HG02678 (cell line): Measurements from ENCODE around the gene MLLT3.

Experiments used
- ATAC-seq: cut with Tn5 transposase; IDR thresholded peaks from one replicate; pipeline ENCODE4 v1.9.1; 2021; ENCODE audit warnings: mild to moderate bottlenecking, moderate library complexity; ENCODE audit not compliant: unreplicated experiment

The MLLT3 gene

GRCh38 chr9:20356403-20357036 is 265.8 kb downstream of the MLLT3 start:
- ATAC-seq = peak; percentile 39

- ATAC-seq = no peak
These were observed 267.3 kb downstream of the MLLT3 start for GRCh38 chr9:20355022-20355421.

- ATAC-seq = no peak
These were observed 268.2 kb downstream of the MLLT3 start for GRCh38 chr9:20353931-20354652.

DNA sequence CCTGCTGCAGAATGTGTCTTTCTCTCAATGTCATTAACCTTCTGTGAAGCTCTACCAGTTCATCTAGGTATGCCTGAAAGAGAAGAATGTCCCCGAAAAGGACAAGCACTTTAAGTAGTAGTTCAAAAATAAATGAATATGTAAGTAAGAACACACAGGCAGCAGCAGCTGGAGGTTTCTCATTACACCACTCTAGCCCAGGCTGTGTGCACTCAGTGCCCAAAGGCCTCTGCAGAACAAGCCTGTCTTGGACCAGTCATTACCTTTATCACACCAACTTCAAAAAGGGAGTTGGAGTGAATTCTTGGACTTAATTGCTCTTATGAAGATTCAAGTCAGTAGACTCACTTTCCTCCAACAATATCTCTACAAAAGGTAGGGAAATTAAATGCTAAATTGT is 268.8 kb downstream of the MLLT3 start:
- peak; percentile 44 for ATAC-seq

DNA sequence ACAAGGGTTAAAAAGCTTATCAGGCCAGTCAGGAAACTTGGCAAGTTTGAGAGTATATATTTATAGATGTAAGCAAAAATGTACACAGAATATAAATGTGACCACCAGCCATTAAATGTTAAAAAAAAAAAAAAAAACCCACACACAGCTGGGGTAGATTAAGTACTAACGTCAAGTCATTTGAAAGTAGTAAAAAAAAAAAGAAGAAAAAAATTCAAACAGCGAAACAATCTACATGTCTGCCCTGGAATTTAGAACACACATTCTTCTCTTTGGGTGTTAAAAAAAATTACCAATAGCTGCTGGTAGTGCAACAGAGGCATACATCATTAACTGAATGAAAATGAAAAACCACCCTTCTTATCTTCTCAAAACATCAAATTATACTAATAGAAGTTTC is 269.7 kb downstream of the MLLT3 start:
- ATAC-seq = no peak

DNA sequence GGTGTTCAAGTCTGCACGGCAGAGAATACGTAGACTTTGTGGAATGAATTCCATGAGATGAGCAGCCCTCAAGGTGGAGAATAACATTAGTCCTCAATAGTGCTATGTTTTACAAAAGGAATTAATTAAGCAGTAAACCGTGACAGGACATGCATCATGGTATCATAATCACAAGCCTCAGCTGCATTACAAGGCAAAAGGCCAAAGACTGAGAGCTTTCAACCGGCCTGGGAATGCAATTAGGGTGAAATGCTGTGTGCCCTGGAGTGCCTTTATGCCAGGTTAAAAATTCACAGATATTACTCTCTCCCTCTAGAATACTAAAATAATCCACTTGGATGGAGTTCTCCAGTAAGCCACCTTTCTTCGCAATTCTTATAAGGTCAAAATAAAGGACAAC is 270.6 kb downstream of the MLLT3 start:
- ATAC-seq = no peak

DNA sequence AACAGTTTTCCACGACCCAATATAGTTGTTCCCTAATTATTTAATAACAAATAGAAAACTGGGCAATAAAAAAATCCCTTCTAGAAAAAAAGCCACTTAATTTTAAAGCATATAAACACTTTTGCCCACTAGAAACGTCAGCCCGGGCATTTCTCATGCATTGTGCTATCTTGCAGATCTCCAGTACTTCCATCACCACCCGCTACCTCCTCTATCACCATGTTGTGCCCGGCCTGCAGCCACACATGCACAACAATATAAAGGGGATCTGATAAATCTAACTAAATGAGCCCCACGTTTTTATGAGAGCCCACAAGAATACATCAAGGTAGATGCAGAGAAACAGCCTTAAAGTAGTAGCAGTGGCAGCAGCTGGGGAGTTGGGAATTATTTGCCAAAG is 272.7 kb downstream of the MLLT3 start:
- no peak for ATAC-seq

- no peak for ATAC-seq
These were observed 279.0 kb downstream of the MLLT3 start for GRCh38 chr9:20343325-20343724.

GRCh38 chr9:20340511-20340861 is 281.8 kb downstream of the MLLT3 start:
- ATAC-seq = no peak

GRCh38 chr9:20335668-20336332 is 286.5 kb downstream of the MLLT3 start:
- ATAC-seq = no peak

GRCh38 chr9:20333991-20334390 is 288.3 kb downstream of the MLLT3 start:
- ATAC-seq = no peak

- peak; percentile 84 for ATAC-seq
These were observed 291.1 kb downstream of the MLLT3 start for GRCh38 chr9:20331095-20331685.

- no peak for ATAC-seq
These were observed 291.6 kb downstream of the MLLT3 start for GRCh38 chr9:20330688-20331087.

DNA sequence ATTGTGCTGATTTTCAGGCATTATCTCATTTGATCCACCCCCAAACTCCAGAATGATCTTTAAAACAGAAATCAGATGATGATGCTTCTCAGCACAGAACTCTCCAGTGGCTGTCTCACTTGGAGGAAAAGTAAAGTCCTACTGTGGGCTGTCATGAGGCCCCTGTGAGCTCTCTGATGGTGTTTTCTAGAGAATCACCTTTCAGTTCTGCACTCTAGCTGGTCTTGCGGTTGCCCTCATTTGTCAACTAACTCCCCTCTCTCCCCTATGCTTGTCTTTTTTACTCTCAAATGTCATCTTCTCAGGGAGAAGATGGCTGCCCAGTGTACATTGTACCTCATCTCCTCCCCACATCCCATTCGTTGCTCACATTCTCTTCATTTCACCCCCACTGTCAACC is 295.8 kb downstream of the MLLT3 start:
- no peak for ATAC-seq

GRCh38 chr9:20325008-20325407 is 297.3 kb downstream of the MLLT3 start:
- no peak for ATAC-seq

GRCh38 chr9:20322212-20322611 is 300.1 kb downstream of the MLLT3 start:
- ATAC-seq = no peak

- no peak for ATAC-seq
These were observed 300.7 kb downstream of the MLLT3 start for GRCh38 chr9:20321423-20322082.

DNA sequence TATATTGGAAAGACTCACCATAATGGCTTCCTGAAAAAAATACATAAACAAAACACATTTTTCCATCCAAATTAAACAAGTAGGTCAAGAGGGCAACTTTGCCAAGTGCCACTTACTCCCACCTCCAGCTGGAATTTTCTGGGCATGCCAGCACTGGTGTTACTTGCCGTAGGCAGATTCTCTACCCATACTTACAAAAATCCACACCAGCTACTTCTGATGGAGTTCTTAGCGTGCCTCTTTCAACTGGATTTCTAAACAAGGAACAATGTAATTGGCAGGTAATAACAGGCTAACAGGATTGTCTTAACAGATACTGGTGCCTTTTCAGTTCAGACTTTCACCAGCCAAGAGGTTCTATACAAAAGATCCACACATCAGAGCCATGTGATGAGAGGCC is 301.4 kb downstream of the MLLT3 start:
- no peak for ATAC-seq

DNA sequence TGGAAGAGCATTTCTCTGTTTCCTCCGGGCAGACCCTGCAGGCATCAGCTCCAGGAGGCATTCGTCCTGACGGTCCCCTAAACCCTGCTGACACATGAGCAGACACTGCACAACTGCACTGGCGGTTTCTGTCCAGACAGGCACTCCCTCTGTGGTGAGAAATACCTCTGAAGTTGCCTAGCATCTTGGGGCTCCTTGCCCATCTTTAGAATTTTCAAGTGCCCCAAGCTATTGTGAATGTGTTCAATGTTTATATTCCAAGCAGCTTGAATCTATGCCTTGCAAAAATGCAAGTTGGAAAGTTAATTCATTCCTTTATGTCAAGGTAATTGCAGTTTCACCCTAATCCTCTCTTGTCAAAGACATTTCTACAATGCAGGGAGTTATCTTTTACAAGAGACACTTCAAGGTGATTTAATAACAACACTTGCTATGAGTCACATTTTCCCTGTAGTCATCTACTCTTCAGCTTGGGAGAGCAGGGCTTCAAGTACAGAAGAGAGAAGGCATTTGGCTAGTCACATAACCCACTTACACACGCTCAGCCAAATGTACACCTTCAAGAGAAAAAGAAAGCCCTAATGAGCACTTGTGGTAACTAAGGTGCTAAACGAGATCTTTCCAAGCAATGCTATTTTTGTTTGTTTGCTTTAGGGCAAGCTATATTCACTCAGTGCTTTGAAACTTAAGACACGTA is 302.5 kb downstream of the MLLT3 start:
- ATAC-seq = no peak

GRCh38 chr9:20319241-20319640 is 303.1 kb downstream of the MLLT3 start:
- ATAC-seq = no peak

- no peak for ATAC-seq
These were observed 304.6 kb downstream of the MLLT3 start for GRCh38 chr9:20317701-20318100.
